ENCODE results near the gene CDH23. TPM values are rescaled to one million over a fixed set of nuclear protein-coding genes. Genes with fewer than 3 reads are reported as not detected.

CDH23 gene
- total RNA-seq, 1 experiment from 2014 or later, result not detected

GRCh38 chr10:71647526-71648253, 251.0 kb downstream of the CDH23 start:
- Histone ChIP-seq H3K27me3 (ENCODE audit: low read length) (no peaks in the 10 kb centered on the region), H3K79me2 (ENCODE audit: low read length) (no peaks in the 10 kb centered on the region), H3F3A (ENCODE audit: low read length, unreplicated experiment) (no peaks in the 10 kb centered on the region), H4K20me1 (ENCODE audit: low read length) (no peaks in the 10 kb centered on the region), H3K4me3 (ENCODE audit: low read length) (no peak overlapping the region), H3K4me2 (ENCODE audit: low read length) (no peak overlapping the region), H2AFZ (ENCODE audit: low read length) (no peak overlapping the region), H3K36me3 (ENCODE audit: low read depth, low read length) (no peaks in the 10 kb centered on the region), H3K27ac (ENCODE audit: low read length) (no peak overlapping the region), H3K9me3 (ENCODE audit: low read length) (no peaks in the 10 kb centered on the region), H3K9me2 (replicated peaks; ENCODE audit: low read length) (no peaks in the 10 kb centered on the region), H3K9ac (ENCODE audit: low read length) (no peak overlapping the region), H3K4me1 (ENCODE audit: insufficient read depth, low read length) (no peaks in the 10 kb centered on the region)
- ChIA-PET CTCF (no interaction called here), POLR2A (ENCODE audit: unreplicated experiment) (no interaction called here)
- no TSS peak for BruUV-seq (replicated peaks)
- intact Hi-C loops (cut with micrococcal nuclease), result no loop called here
- DNase-seq (no peak), ATAC-seq (no peak)
- TF ChIP-seq CTCF (conservative IDR thresholded peaks at IDR 0.05; ENCODE audit: low read depth, low read length) (peak; percentile 49), EZH2 (IDR thresholded peaks at IDR 0.05; ENCODE audit: low read length, unreplicated experiment) (no peak)

DNA sequence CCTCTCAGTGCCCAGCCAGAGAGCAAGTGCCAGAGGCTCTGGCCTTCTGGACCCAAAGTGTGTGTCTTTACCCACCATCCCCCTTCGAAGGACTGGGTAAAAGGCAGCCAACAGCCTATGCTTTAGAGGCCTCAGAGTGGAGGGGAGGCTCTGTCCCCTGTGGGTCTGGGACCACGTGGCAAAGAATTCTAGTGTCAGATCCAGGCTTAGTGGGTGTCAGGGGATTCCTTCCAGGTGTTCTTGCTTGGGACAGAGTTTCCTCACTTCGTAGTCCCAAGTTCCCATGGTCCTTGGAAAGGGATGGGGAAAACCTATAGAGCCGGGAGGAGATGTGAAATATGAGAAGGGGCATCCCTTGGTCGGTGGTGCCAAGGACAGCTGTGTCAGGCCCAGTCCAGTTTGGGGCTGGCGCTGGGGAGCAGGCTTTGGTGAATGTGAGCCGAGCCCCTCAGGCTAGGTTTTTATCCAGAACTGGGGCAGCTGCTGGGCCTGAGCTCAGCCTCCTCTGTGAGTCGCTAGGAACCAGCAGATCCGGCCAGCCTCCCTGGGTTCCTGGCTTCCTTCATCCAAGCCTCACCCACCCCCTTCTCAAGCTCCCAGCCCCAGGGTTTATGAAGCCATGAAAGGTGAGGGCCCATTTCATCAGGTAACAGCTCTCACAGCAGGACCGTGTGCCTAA, 251.7 kb downstream of the CDH23 start:
- TF ChIP-seq CTCF (conservative IDR thresholded peaks at IDR 0.05; ENCODE audit: low read depth, low read length) (no peak), EZH2phosphoT487 (IDR thresholded peaks at IDR 0.05; ENCODE audit: borderline replicate concordance, low read length) (no peak), EZH2 (IDR thresholded peaks at IDR 0.05; ENCODE audit: low read length, unreplicated experiment) (no peak)
- no peaks in the 10 kb centered on the region for H3K79me2 ChIP-seq (ENCODE audit: low read length)
- H3K4me1 ChIP-seq (ENCODE audit: insufficient read depth, low read length), result no peaks in the 10 kb centered on the region
- no peaks in the 10 kb centered on the region for H4K20me1 ChIP-seq (ENCODE audit: low read length)
- no peak overlapping the region for H3K9ac ChIP-seq (ENCODE audit: low read length)
- CTCF ChIA-PET, result no interaction called here
- H3F3A ChIP-seq (ENCODE audit: low read length, unreplicated experiment), result no peaks in the 10 kb centered on the region
- intact Hi-C loops (cut with micrococcal nuclease), result no loop called here
- H3K27ac ChIP-seq (ENCODE audit: low read length), result no peak overlapping the region
- no peak for ATAC-seq
- BruUV-seq (replicated peaks), result no TSS peak
- DNase-seq, result no peak
- H3K27me3 ChIP-seq (ENCODE audit: low read length), result no peaks in the 10 kb centered on the region
- no peaks in the 10 kb centered on the region for H3K9me3 ChIP-seq (ENCODE audit: low read length)
- no peak overlapping the region for H3K4me3 ChIP-seq (ENCODE audit: low read length)
- H3K36me3 ChIP-seq (ENCODE audit: low read depth, low read length), result no peaks in the 10 kb centered on the region
- no peak overlapping the region for H3K4me2 ChIP-seq (ENCODE audit: low read length)
- POLR2A ChIA-PET (ENCODE audit: unreplicated experiment), result no interaction called here
- H3K9me2 ChIP-seq (replicated peaks; ENCODE audit: low read length), result no peaks in the 10 kb centered on the region
- no peak overlapping the region for H2AFZ ChIP-seq (ENCODE audit: low read length)

DNA sequence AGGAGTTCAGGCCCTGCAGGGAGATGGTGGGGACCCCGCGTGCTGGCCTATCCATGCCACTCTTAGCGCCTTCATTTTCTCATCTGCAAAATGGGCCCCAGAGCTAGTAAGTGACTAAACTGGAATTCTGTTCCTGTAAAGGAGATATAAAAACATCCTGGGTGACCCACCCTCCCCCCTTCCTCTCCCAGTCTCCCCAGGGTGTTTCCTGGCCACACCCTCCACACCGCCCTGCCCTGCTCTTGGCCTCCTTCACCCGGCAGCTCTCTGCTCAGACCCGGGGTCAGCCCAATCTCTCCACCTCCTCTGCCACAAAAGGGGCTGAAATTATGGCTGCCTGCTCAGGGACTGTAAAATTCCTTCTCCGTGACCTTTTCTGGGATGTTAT, 252.2 kb downstream of the CDH23 start:
- CTCF ChIA-PET, result no interaction called here
- no peak for TF ChIP-seq CTCF (conservative IDR thresholded peaks at IDR 0.05; ENCODE audit: low read depth, low read length)
- no peak for TF ChIP-seq EZH2phosphoT487 (IDR thresholded peaks at IDR 0.05; ENCODE audit: borderline replicate concordance, low read length)
- TF ChIP-seq EZH2 (IDR thresholded peaks at IDR 0.05; ENCODE audit: low read length, unreplicated experiment), result no peak
- Histone ChIP-seq H2AFZ (ENCODE audit: low read length) (no peak overlapping the region), H3K79me2 (ENCODE audit: low read length) (no peaks in the 10 kb centered on the region), H3K27ac (ENCODE audit: low read length) (no peak overlapping the region), H4K20me1 (ENCODE audit: low read length) (no peaks in the 10 kb centered on the region), H3F3A (ENCODE audit: low read length, unreplicated experiment) (no peaks in the 10 kb centered on the region), H3K9me3 (ENCODE audit: low read length) (no peaks in the 10 kb centered on the region), H3K9ac (ENCODE audit: low read length) (no peak overlapping the region), H3K4me1 (ENCODE audit: insufficient read depth, low read length) (no peaks in the 10 kb centered on the region), H3K9me2 (replicated peaks; ENCODE audit: low read length) (no peaks in the 10 kb centered on the region), H3K36me3 (ENCODE audit: low read depth, low read length) (no peaks in the 10 kb centered on the region), H3K4me2 (ENCODE audit: low read length) (no peak overlapping the region), H3K4me3 (ENCODE audit: low read length) (no peak overlapping the region), H3K27me3 (ENCODE audit: low read length) (no peaks in the 10 kb centered on the region)
- BruUV-seq (replicated peaks), result no TSS peak
- intact Hi-C loops (cut with micrococcal nuclease), result no loop called here
- ATAC-seq, result no peak
- no peak for DNase-seq
- POLR2A ChIA-PET (ENCODE audit: unreplicated experiment), result no interaction called here
